Measurements from ENCODE around the gene KIR3DL2.
"Not testable (repeated sequence)": the region's sequence is repeated elsewhere in the genome, so short reads cannot be mapped to it uniquely, and the experiment has no call there.

KIR3DL2 gene

DNA sequence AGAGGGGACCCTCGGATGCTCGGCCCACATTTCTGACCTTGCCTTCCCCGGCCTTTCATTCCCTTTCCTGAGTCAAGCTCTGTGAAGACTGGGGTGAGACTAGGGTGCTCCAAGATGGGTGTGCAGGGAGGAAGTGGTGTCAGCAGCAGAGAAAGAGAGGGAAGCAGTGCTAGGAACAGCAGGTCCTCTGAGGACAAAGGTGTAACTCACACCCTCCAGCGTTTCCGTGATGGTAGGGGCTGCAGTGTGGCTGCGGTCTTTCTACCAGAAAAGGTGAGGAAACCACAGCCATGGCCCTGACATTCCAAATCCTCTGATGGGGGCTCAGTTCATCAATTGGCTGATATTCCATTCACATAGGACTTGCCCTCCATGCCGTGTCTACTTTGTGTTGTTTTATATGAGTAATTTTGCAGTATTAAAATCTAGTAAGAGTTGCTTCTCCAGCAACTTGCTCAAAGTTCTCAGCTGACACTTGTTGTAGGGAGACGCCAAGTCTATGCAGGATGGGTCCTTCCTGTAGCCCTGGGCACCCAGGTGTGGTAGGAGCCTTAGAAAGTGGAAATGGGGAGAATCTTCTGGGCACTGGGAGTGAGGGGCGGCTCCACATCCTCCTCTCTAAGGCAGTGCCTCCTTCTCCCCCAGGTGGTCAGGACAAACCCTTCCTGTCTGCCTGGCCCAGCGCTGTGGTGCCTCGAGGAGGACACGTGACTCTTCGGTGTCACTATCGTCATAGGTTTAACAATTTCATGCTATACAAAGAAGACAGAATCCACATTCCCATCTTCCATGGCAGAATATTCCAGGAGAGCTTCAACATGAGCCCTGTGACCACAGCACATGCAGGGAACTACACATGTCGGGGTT, 32.3 kb upstream of the KIR3DL2 start:
- no peak overlapping the region for H3K4me3 ChIP-seq (ENCODE audit: low read length)
- TF ChIP-seq CTCF (conservative IDR thresholded peaks at IDR 0.05; ENCODE audit: low read depth, low read length), result no peak
- no peak for DNase-seq (ENCODE audit: low read depth)

DNA sequence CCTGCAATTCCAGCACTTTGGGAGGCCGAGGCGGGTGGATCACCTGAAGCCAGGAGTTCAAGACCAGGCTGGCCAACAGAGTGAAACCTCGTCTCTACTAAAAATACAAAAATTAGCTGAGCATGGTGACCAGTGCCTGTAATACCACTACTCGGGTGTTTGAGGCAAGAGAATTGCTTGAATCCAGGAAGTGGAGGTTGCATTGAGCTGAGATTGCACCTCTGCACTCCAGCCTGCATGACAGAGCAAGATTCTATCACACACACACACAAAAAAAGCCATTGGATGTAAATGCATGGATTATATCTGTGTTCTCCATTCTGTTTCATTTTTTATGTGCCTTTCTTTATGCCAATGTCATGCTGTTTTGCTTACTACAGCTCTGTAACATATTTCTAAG, 25.8 kb upstream of the KIR3DL2 start:
- H3K4me3 ChIP-seq (ENCODE audit: low read length); DNase-seq (ENCODE audit: low read depth): not testable (repeated sequence)

- H3K4me3 ChIP-seq (ENCODE audit: low read length), result not testable (repeated sequence)
These were observed 24.9 kb upstream of the KIR3DL2 start for GRCh38 chr19:54825326-54825725.

DNA sequence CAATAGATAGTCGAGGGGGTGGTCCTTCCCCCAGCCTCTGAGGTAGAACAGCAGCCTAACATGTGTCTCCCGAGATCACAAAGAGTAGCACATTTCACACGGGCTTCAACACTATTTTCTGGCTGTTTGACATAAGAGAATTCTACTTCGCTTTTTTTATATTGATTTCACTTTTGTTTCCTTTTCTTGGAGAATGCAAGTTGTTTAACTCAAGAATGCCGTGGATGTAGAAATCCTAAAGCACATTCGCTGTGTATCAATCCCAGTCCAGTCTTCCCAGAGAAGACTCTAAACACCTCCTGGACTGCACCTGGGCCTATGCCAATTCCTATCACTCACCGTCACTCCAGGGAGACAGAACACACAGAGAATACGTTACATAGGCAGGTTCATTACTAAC, 22.2 kb upstream of the KIR3DL2 start:
- not testable (repeated sequence) for H3K4me3 ChIP-seq (ENCODE audit: low read length); DNase-seq (ENCODE audit: low read depth)

More at GRCh38 chr19:54825326-54825725, 24.9 kb upstream of the KIR3DL2 start:
- DNase-seq (ENCODE audit: low read depth), result not testable (repeated sequence)

GRCh38 chr19:54832496-54832895, 17.7 kb upstream of the KIR3DL2 start, which contains the start of gene KIR2DS4:
Gene KIR2DS4, plus strand, starts transcription at chr19:54832676.
- H3K4me3 ChIP-seq (ENCODE audit: low read length); DNase-seq (ENCODE audit: low read depth): not testable (repeated sequence)

DNA sequence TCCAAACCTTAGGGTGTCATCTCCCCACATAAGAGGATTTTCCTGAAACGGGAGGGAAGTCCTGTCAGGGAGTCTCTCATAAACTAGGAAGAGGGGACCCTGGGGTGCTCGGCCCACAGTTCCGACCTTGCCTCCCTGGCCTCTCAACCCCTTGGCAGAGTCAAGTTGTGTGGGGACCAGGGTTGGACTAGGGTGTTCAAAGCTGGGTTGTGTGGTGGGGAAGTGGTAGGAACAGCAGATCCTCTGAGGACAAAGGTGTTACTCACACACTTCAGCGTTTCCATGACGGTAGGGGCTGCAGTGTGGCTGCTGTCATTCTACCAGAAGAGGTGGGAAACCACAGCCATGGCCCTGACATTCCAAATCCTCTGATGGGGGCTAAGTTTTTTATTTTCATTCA, 15.1 kb upstream of the KIR3DL2 start:
- not testable (repeated sequence) for DNase-seq (ENCODE audit: low read depth); H3K4me3 ChIP-seq (ENCODE audit: low read length)

DNA sequence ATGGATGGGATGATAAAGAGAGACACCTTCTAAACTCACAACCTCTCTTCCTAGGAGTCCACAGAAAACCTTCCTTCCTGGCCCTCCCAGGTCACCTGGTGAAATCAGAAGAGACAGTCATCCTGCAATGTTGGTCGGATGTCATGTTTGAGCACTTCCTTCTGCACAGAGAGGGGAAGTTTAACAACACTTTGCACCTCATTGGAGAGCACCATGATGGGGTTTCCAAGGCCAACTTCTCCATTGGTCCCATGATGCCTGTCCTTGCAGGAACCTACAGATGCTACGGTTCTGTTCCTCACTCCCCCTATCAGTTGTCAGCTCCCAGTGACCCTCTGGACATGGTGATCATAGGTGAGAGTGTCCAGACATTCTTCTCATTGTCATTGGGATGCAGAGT, 12.7 kb upstream of the KIR3DL2 start:
- H3K4me3 ChIP-seq (ENCODE audit: low read length); DNase-seq (ENCODE audit: low read depth): not testable (repeated sequence)

GRCh38 chr19:54843171-54843570, 7.1 kb upstream of the KIR3DL2 start:
- not testable (repeated sequence) for H3K4me3 ChIP-seq (ENCODE audit: low read length)

DNA sequence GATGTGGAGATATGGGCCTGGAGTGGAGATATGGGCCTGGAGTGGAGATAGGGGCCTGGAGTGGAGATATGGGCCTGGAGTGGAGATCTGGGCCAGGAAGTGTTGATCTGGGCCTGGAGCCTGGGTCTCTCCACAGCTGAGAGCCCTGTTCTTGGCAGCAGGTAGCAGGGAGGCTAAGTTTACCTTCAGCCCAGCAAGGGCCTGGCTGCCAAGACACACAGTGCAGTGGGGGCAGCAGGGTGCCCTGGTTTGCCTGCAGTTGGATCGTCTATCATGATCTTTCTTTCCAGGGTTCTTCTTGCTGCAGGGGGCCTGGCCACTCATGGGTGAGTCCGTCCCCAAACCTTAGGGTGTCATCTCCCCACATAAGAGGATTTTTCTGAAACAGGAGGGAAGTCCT, 687 bp downstream of the KIR3DL2 start:
- DNase-seq (ENCODE audit: low read depth), result no peak
- TF ChIP-seq CTCF (conservative IDR thresholded peaks at IDR 0.05; ENCODE audit: low read depth, low read length), result no peak
- no peak overlapping the region for H3K4me3 ChIP-seq (ENCODE audit: low read length)

More at GRCh38 chr19:54843171-54843570, 7.1 kb upstream of the KIR3DL2 start:
- DNase-seq (ENCODE audit: low read depth), result not testable (repeated sequence)

GRCh38 chr19:54851353-54851752, 1.1 kb downstream of the KIR3DL2 start:
- no peak for DNase-seq (ENCODE audit: low read depth)
- no peak for TF ChIP-seq CTCF (conservative IDR thresholded peaks at IDR 0.05; ENCODE audit: low read depth, low read length)
- no peak overlapping the region for H3K4me3 ChIP-seq (ENCODE audit: low read length)

GRCh38 chr19:54855241-54855640, 5.0 kb downstream of the KIR3DL2 start:
- H3K4me3 ChIP-seq (ENCODE audit: low read length); DNase-seq (ENCODE audit: low read depth): not testable (repeated sequence)

DNA sequence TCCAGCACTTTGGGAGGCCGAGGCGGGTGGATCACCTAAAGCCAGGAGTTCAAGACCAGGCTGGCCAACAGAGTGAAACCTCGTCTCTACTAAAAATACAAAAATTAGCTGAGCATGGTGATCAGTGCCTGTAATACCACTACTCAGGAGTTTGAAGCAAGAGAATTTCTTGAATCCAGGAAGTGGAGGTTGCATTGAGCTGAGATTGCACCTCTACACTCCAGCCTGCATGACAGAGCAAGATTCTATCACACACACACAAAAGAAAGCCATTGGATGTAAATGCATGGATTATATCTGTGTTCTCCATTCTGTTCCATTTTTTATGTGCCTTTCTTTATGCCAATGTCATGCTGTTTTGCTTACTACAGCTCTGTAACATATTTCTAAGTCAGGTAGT, 8.2 kb downstream of the KIR3DL2 start:
- not testable (repeated sequence) for H3K4me3 ChIP-seq (ENCODE audit: low read length); DNase-seq (ENCODE audit: low read depth)

DNA sequence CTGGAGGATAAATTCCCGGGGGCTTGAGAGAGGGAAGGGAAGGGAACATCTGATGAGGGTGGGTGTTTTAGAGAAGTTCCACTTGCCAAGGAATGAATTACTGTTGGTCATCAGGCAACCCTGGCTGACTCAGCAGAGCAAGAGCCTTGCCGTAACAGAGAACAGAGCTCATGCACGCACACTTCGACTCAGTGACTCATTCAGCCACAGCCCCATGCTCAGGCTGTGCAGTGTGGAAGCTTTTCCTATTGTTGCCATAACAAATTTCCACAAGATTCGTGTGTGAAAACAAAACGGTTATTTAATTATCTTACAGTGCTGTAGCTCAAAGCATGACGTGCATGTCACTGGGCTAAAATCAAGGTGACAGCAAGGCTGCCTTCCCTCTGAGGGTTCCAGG, 9.2 kb downstream of the KIR3DL2 start:
- H3K4me3 ChIP-seq (ENCODE audit: low read length); DNase-seq (ENCODE audit: low read depth): not testable (repeated sequence)

DNA sequence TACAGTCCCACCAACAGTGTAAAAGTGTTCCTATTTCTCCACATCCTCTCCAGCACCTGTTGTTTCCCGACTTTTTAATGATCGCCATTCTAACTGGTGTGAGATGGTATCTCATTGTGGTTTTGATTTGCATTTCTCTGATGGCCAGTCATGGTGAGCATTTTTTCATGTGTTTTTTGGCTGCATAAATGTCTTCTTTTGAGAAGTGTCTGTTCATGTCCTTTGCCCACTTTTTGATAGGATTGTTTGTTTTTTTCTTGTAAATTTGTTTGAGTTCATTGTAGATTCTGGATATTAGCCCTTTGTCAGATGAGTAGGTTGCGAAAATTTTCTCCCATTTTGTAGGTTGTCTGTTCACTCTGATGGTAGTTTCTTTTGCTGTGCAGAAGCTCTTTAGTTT, 13.2 kb downstream of the KIR3DL2 start:
- DNase-seq (ENCODE audit: low read depth), result not testable (repeated sequence)

More for the DNA sequence above, 13.2 kb downstream of the KIR3DL2 start:
- H3K4me3 ChIP-seq (ENCODE audit: low read length), result not testable (repeated sequence)

Data from retinal pigment epithelial cell (primary cell).